H1 (cell line): ENCODE measurements around the gene XDH. TPM values are rescaled to one million over a fixed set of nuclear protein-coding genes. Genes with fewer than 3 reads are reported as not detected.

ENCODE experiments used
- CTCF ChIA-PET: fragments of 300-600 bp; sonication (Branson Sonifier 250); formaldehyde crosslinking; loops from one replicate; lab custom pipeline; 2021; ENCODE audit not compliant: partially characterized antibody; lab: Charles Lee
- POLR2A ChIA-PET: fragments of 300-600 bp; sonication (Branson Sonifier 250); formaldehyde crosslinking; loops from one replicate; lab custom pipeline; 2021; ENCODE audit warnings: inconsistent platforms; ENCODE audit not compliant: partially characterized antibody; lab: Charles Lee
- DNase-seq, 2 experiments: peaks; one replicate each; pipeline versions ENCODE4 v3.0.0 to v3.0.0-alpha.2; 2010 to 2022; ENCODE audit warnings: low spot score in 2 of 2, low read depth in 1 of 2, mixed read lengths in 1 of 2
- FAIRE-seq: peaks from 2 replicates; lab custom pipeline; 2011; peaks lifted over from hg19 to GRCh38; lab: Jason Lieb, UNC
- H2AFZ ChIP-seq: 2 replicates; pipeline ENCODE4 v1.8.1; 2012; ENCODE audit warnings: low read length, inconsistent platforms
- H2AK5ac ChIP-seq: 2 replicates; pipeline ENCODE4 v1.6.1; 2013; ENCODE audit warnings: low read depth, low read length
- H2BK120ac ChIP-seq: replicated peaks from 2 replicates; pipeline ENCODE3; 2013; ENCODE audit warnings: low read depth, low read length, inconsistent platforms
- H2BK12ac ChIP-seq: 2 replicates; pipeline ENCODE4 v1.6.1; 2013; ENCODE audit warnings: low read depth, low read length
- H2BK15ac ChIP-seq: 2 replicates; pipeline ENCODE4 v1.6.1; 2013; ENCODE audit warnings: low read length
- H2BK20ac ChIP-seq: 2 replicates; pipeline ENCODE4 v1.6.1; 2013; ENCODE audit warnings: low read length
- H2BK5ac ChIP-seq: 2 replicates; pipeline ENCODE4 v1.6.1; 2013; ENCODE audit warnings: low read depth, low read length
- H3K14ac ChIP-seq: 2 replicates; pipeline ENCODE4 v1.6.1; 2013; ENCODE audit warnings: inconsistent platforms; ENCODE audit not compliant: insufficient read length
- H3K18ac ChIP-seq: 2 replicates; pipeline ENCODE4 v1.6.1; 2013; ENCODE audit warnings: low read length; ENCODE audit errors: extremely low read depth
- H3K23ac ChIP-seq: 2 replicates; pipeline ENCODE4 v1.6.1; 2013; ENCODE audit warnings: inconsistent platforms; ENCODE audit not compliant: insufficient read length
- H3K23me2 ChIP-seq: 2 replicates; pipeline ENCODE4 v1.6.1; 2013; ENCODE audit warnings: low read depth, low read length
- H3K27ac ChIP-seq: 2 replicates; pipeline ENCODE4 v1.6.1; 2011; ENCODE audit warnings: low read depth, low read length, inconsistent platforms
- H3K27me3 ChIP-seq, 4 experiments: replicated peaks in 1 of 4; 1 replicate in 1 of 4; 2 replicates in 3 of 4; pipeline versions ENCODE4 v1.6.1 to v1.8.1; 2011 to 2013; ENCODE audit warnings: low read length in 3 of 4, mild to moderate bottlenecking in 3 of 4, inconsistent platforms in 2 of 4, mixed read lengths in 2 of 4, moderate library complexity in 1 of 4; ENCODE audit not compliant: control insufficient read depth in 3 of 4, insufficient read depth in 3 of 4; ENCODE audit errors: extremely low read depth in 1 of 4
- H3K36me3 ChIP-seq, 4 experiments: 2 replicates each; pipeline versions ENCODE4 v1.6.1 to v1.8.1; 2011 to 2013; ENCODE audit warnings: mild to moderate bottlenecking in 4 of 4, low read length in 3 of 4, moderate library complexity in 2 of 4, control low read depth in 1 of 4, inconsistent platforms in 1 of 4; ENCODE audit not compliant: insufficient read depth in 4 of 4, control insufficient read depth in 2 of 4
- H3K4ac ChIP-seq: replicated peaks from 2 replicates; pipeline ENCODE3; 2013; ENCODE audit warnings: low read length, low read depth, mixed read lengths, inconsistent platforms; ENCODE audit not compliant: insufficient read length
- H3K4me1 ChIP-seq, 4 experiments: replicated peaks in 1 of 4; 1 replicate in 1 of 4; 2 replicates in 3 of 4; pipeline versions ENCODE4 v1.6.1 to v1.8.1; 2011 to 2013; ENCODE audit warnings: low read length in 3 of 4, inconsistent platforms in 2 of 4, mixed read lengths in 1 of 4; ENCODE audit not compliant: insufficient read depth in 4 of 4, control insufficient read depth in 3 of 4
- H3K4me2 ChIP-seq, 2 experiments: 2 replicates each; pipeline versions ENCODE4 v1.6.1 to v1.8.1; 2011 to 2013; ENCODE audit warnings: low read depth in 2 of 2, low read length in 2 of 2, control low read depth in 1 of 2, inconsistent platforms in 1 of 2, mild to moderate bottlenecking in 1 of 2; ENCODE audit not compliant: insufficient read depth in 1 of 2
- H3K4me3 ChIP-seq, 4 experiments: fragments of 200-600, 300-600 bp in 1 of 4; sonication (generic), shearing (Covaris generic), sonication (Bioruptor Twin) in 1 of 4; 2 replicates each; pipeline versions ENCODE4 v1.5.1 to v1.8.1; 2011 to 2016; ENCODE audit warnings: low read length in 4 of 4, low read depth in 3 of 4, control low read depth in 2 of 4, inconsistent platforms in 2 of 4, mild to moderate bottlenecking in 2 of 4, mixed read lengths in 1 of 4, moderate library complexity in 1 of 4; ENCODE audit not compliant: insufficient read depth in 2 of 4; ENCODE audit errors: extremely low read depth in 1 of 4
- H3K56ac ChIP-seq: replicated peaks from 2 replicates; pipeline ENCODE3; 2013; ENCODE audit warnings: low read depth, mild to moderate bottlenecking, mixed read lengths, low read length, inconsistent platforms; ENCODE audit not compliant: insufficient read length
- H3K79me1 ChIP-seq: 2 replicates; pipeline ENCODE4 v1.6.1; 2013; ENCODE audit warnings: low read depth, low read length, control low read depth
- H3K79me2 ChIP-seq, 2 experiments: 2 replicates each; pipeline versions ENCODE4 v1.6.1 to v1.8.1; 2012 to 2013; ENCODE audit warnings: low read length in 2 of 2, mild to moderate bottlenecking in 2 of 2, inconsistent platforms in 1 of 2; ENCODE audit not compliant: insufficient read depth in 2 of 2, control insufficient read depth in 1 of 2
- H3K9ac ChIP-seq, 4 experiments: replicated peaks in 1 of 4; 1 replicate in 1 of 4; 2 replicates in 3 of 4; pipeline versions ENCODE4 v1.6.1 to v1.8.1; 2011 to 2013; ENCODE audit warnings: low read depth in 3 of 4, low read length in 3 of 4, control low read depth in 2 of 4, mild to moderate bottlenecking in 2 of 4, moderate library complexity in 2 of 4, inconsistent platforms in 1 of 4; ENCODE audit errors: extremely low read depth in 1 of 4
- H3K9me3 ChIP-seq, 2 experiments: 2 replicates each; pipeline versions ENCODE4 v1.6.1 to v1.8.1; 2012 to 2013; ENCODE audit warnings: mild to moderate bottlenecking in 2 of 2, moderate library complexity in 2 of 2, control low read depth in 1 of 2, inconsistent platforms in 1 of 2, low read depth in 1 of 2, low read length in 1 of 2, mixed read lengths in 1 of 2; ENCODE audit not compliant: insufficient read depth in 2 of 2
- H4K20me1 ChIP-seq, 2 experiments: replicated peaks in 1 of 2; 2 replicates each; pipeline versions ENCODE3 to v1.8.1; 2011 to 2013; ENCODE audit warnings: inconsistent platforms in 2 of 2, low read length in 2 of 2, mild to moderate bottlenecking in 1 of 2; ENCODE audit not compliant: insufficient read depth in 2 of 2, control insufficient read depth in 1 of 2
- H4K5ac ChIP-seq: 2 replicates; pipeline ENCODE4 v1.6.1; 2013; ENCODE audit warnings: low read length, low read depth, mixed read lengths, inconsistent platforms; ENCODE audit not compliant: insufficient read length
- H4K8ac ChIP-seq: 2 replicates; pipeline ENCODE4 v1.8.0; 2013; ENCODE audit warnings: mild to moderate bottlenecking, moderate library complexity, low read length, inconsistent platforms; ENCODE audit not compliant: insufficient read depth; ENCODE audit errors: extremely low read depth
- H4K91ac ChIP-seq: replicated peaks from 2 replicates; pipeline ENCODE3; 2013; ENCODE audit warnings: low read length, mixed read lengths, inconsistent platforms; ENCODE audit not compliant: insufficient read length
- BCL11A ChIP-seq, 2 experiments: IDR thresholded peaks; one replicate each; pipeline ENCODE4 v1.6.1; 2011; ENCODE audit warnings: low read depth in 2 of 2, low read length in 2 of 2, mild to moderate bottlenecking in 2 of 2
- HDAC6 ChIP-seq: IDR thresholded peaks from one replicate; pipeline ENCODE4 v1.7.1; 2012; ENCODE audit warnings: low read depth, mild to moderate bottlenecking, inconsistent platforms, low read length, moderate library complexity
- WGBS, 2 experiments: shearing (Covaris generic) in 1 of 2; methylation state at CpG; one replicate each; pipeline versions ENCODE4 v1.1.6 to v1.1.7; 2013 to 2015; ENCODE audit warnings: low lambda C conversion rate in 2 of 2, mixed read lengths in 2 of 2, inconsistent platforms in 1 of 2, low coverage in 1 of 2, missing lambda C conversion rate in 1 of 2; ENCODE audit not compliant: insufficient replicate concordance in 2 of 2, insufficient coverage in 1 of 2, insufficient read length in 1 of 2; ENCODE audit errors: extremely low coverage in 1 of 2, missing lambda C conversion rate in 1 of 2; 5-methylcytosine and 5-hydroxymethylcytosine counted together
- polyA plus RNA-seq, 7 experiments: library from polyadenylated mRNA; depleted of rRNA in 3 of 7; stranded (reverse) in 5 of 7; unstranded in 2 of 7; fragments of >200 nt in 5 of 7; fragments of 200-250 nt in 2 of 7; gene quantifications; 1 replicate in 5 of 7; 2 replicates in 1 of 7; 4 replicates in 1 of 7; pipeline versions ENCODE4 v1.2.1 to v1.2.3, GENCODE V29; 2011 to 2013; ENCODE audit warnings: missing spikeins in 2 of 7, mixed read lengths in 2 of 7
- total RNA-seq: library from RNA; stranded (reverse); fragmentation: NEBNext Ultra II Directional; extraction: Animal tissue kit (Norgen Biotek cat#: 25700); gene quantifications from 2 replicates; pipeline ENCODE4 v1.2.1, GENCODE V29; 2021

XDH gene
- total and polyA plus RNA-seq, 2 of the 8 experiments (the other 6 are each of a cell fraction or from before 2014, with no cell fraction given) = 0.68 to 1.2 TPM

DNA sequence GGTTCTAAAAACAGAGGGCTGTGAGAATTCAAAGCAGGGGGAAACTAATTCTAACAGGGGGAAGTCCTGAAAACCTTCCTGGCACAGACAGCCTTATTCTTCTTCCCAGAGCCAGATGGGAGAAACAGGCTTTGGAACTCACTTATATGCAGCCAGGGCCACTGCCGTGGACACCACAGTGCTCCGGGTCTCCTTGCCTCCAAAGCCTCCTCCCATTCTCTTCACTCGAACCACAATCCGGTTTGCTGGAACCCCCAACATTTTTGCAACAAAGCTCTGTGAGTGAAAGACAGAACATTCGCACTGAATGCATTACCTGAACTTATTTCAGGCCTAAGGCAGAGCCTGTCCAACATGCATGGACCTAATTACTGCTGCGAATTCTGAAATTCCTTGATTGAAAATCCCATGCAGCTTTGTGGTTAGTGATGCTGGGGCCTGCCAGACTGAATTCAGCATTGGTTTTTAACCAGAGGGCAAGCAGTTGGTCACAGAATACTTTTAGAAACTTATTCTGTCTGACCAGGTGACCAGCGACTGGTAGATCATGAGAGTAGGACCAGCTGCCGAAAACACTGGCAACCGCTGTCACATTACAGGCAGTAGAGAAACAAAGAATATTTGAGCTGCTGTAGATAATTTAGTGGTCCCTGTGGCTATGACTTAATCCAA, 48.6 kb downstream of the XDH start:
- Histone ChIP-seq H3K4me3 (no peak overlapping the region), H2BK120ac (no peak overlapping the region), H2AFZ (no peak overlapping the region), H3K4me2 (no peak overlapping the region), H3K27me3 (no peaks in the 10 kb centered on the region), H3K79me2 (no peaks in the 10 kb centered on the region), H4K8ac (no peak overlapping the region), H3K9ac (no peak overlapping the region), H3K4me1 (no peaks in the 10 kb centered on the region), H3K79me1 (no peaks in the 10 kb centered on the region), H3K27ac (no peak overlapping the region), H4K5ac (no peak overlapping the region), H3K9me3 (peaks cover 2 to 17% of the 10 kb centered on the region in 2 experiments; a peak in 3 of 4 replicates), H3K4ac (no peak overlapping the region), H3K56ac (no peak overlapping the region), H2BK15ac (no peak overlapping the region), H4K20me1 (no peaks in the 10 kb centered on the region), H3K14ac (no peak overlapping the region), H3K18ac (no peak overlapping the region), H2BK5ac (no peak overlapping the region), H3K36me3 (no peaks in the 10 kb centered on the region), H3K23ac (no peak overlapping the region), H2BK12ac (no peak overlapping the region), H2AK5ac (no peak overlapping the region), H2BK20ac (no peak overlapping the region), H3K23me2 (no peaks in the 10 kb centered on the region), H4K91ac (no peak overlapping the region)
- TF ChIP-seq BCL11A (IDR thresholded peaks at IDR 0.05; ENCODE audit: low read depth in 2 of 2, low read length in 2 of 2) (no peak), HDAC6 (no peak)
- ChIA-PET POLR2A (no interaction called here), CTCF (interaction anchor here (0.9 to 4.0 kb wide), 4 partner anchors 8 to 132 kb away, joined by 3 to 18 read pairs (median 3); partner anchors contain the start of gene EHD3)
- no peak for FAIRE-seq
- no peak for DNase-seq
- 93% methylated on average over 9 of the region's 9 CpGs; no CpG with 5 or more reads in 1 of the 2 experiments for WGBS, 2 experiments
